SK-N-SH treated with all-trans-retinoic acid at 6 μM for 48 hours (cell line): Measurements from ENCODE around the gene CD59.

Source experiments
- ARNTL ChIP-seq: fragments of 450-650 bp; formaldehyde crosslinking; IDR thresholded peaks from 2 replicates; pipeline ENCODE4 v1.5.0; 2020; ENCODE audit warnings: low read depth, mild to moderate bottlenecking, moderate library complexity, borderline replicate concordance
- CREB5 ChIP-seq: fragments of 250-450 bp; sonication (Bioruptor Pico); IDR thresholded peaks from 2 replicates; pipeline ENCODE4 v1.5.1; 2020; ENCODE audit warnings: low read depth, mild to moderate bottlenecking, moderate library complexity
- GLIS3 ChIP-seq: fragments of 250-450 bp; sonication (Bioruptor Pico); IDR thresholded peaks from 2 replicates; pipeline ENCODE4 v1.5.0; 2020; ENCODE audit warnings: mild to moderate bottlenecking, moderate library complexity
- ISL1 ChIP-seq: fragments of 250-450 bp; sonication (Bioruptor Pico); IDR thresholded peaks from 2 replicates; pipeline ENCODE4 v2.1.2; 2022; ENCODE audit warnings: mild to moderate bottlenecking, moderate library complexity
- POU6F1 ChIP-seq: fragments of 250-450 bp; sonication (Bioruptor Pico); IDR thresholded peaks from 2 replicates; pipeline ENCODE4 v1.8.0; 2021; ENCODE audit warnings: low read depth, mild to moderate bottlenecking, moderate library complexity, borderline replicate concordance
- PPARA ChIP-seq: fragments of 250-450 bp; sonication (Bioruptor Pico); IDR thresholded peaks from 2 replicates; pipeline ENCODE4 v1.5.0; 2020; ENCODE audit warnings: mild to moderate bottlenecking, borderline replicate concordance
- RARB ChIP-seq: fragments of 250-450 bp; sonication (Bioruptor Pico); IDR thresholded peaks from 2 replicates; pipeline ENCODE4 v1.8.0; 2021; ENCODE audit warnings: mild to moderate bottlenecking, moderate library complexity
- TSHZ2 ChIP-seq: fragments of 250-450 bp; sonication (Bioruptor Pico); IDR thresholded peaks from 2 replicates; pipeline ENCODE4 v1.5.0; 2020; ENCODE audit warnings: mild to moderate bottlenecking, moderate library complexity
- ZC3H10 ChIP-seq: fragments of 250-450 bp; sonication (Bioruptor Pico); IDR thresholded peaks from 2 replicates; pipeline ENCODE4 v1.5.1; 2021; ENCODE audit warnings: mild to moderate bottlenecking, moderate library complexity
- ZFP3 ChIP-seq: fragments of 250-450 bp; sonication (Bioruptor Pico); IDR thresholded peaks from 2 replicates; pipeline ENCODE4 v1.5.0; 2020; ENCODE audit warnings: mild to moderate bottlenecking, moderate library complexity
- ZNF8 ChIP-seq: fragments of 450-650 bp; formaldehyde crosslinking; IDR thresholded peaks from 2 replicates; pipeline ENCODE4 v1.5.0; 2020; ENCODE audit warnings: mild to moderate bottlenecking, moderate library complexity
- TF ChIP-seq, protein P1 (sequence below): fragments of 250-450 bp; sonication (Bioruptor Pico); IDR thresholded peaks from 2 replicates; pipeline ENCODE4 v1.8.0; 2020; ENCODE audit warnings: mild to moderate bottlenecking, moderate library complexity, borderline replicate concordance

- no peak for TF ChIP-seq ZFP3
- no peak for TF ChIP-seq POU6F1 (CRISPR knock-in tag)
- TF ChIP-seq, protein P1, sequence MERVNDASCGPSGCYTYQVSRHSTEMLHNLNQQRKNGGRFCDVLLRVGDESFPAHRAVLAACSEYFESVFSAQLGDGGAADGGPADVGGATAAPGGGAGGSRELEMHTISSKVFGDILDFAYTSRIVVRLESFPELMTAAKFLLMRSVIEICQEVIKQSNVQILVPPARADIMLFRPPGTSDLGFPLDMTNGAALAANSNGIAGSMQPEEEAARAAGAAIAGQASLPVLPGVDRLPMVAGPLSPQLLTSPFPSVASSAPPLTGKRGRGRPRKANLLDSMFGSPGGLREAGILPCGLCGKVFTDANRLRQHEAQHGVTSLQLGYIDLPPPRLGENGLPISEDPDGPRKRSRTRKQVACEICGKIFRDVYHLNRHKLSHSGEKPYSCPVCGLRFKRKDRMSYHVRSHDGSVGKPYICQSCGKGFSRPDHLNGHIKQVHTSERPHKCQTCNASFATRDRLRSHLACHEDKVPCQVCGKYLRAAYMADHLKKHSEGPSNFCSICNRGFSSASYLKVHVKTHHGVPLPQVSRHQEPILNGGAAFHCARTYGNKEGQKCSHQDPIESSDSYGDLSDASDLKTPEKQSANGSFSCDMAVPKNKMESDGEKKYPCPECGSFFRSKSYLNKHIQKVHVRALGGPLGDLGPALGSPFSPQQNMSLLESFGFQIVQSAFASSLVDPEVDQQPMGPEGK (CRISPR knock-in tag): no peak
- peak; percentile 80 for TF ChIP-seq CREB5 (CRISPR knock-in tag)
- peak; percentile 80 for TF ChIP-seq ISL1 (CRISPR knock-in tag)
- TF ChIP-seq TSHZ2 (CRISPR knock-in tag): no peak
- no peak for TF ChIP-seq ARNTL (CRISPR knock-in tag)
- no peak for TF ChIP-seq RARB (CRISPR knock-in tag)
- no peak for TF ChIP-seq ZC3H10 (CRISPR knock-in tag)
- no peak for TF ChIP-seq PPARA (CRISPR knock-in tag)
- no peak for TF ChIP-seq GLIS3
- TF ChIP-seq ZNF8 (CRISPR knock-in tag): no peak
Observed at GRCh38 chr11:33692013-33692504, 44.2 kb downstream of the CD59 start.
